Measurements from ENCODE around the gene NDE1.
"Not testable (repeated sequence)": the region's sequence is repeated elsewhere in the genome, so short reads cannot be mapped to it uniquely, and the experiment has no call there.

Gene NDE1

DNA sequence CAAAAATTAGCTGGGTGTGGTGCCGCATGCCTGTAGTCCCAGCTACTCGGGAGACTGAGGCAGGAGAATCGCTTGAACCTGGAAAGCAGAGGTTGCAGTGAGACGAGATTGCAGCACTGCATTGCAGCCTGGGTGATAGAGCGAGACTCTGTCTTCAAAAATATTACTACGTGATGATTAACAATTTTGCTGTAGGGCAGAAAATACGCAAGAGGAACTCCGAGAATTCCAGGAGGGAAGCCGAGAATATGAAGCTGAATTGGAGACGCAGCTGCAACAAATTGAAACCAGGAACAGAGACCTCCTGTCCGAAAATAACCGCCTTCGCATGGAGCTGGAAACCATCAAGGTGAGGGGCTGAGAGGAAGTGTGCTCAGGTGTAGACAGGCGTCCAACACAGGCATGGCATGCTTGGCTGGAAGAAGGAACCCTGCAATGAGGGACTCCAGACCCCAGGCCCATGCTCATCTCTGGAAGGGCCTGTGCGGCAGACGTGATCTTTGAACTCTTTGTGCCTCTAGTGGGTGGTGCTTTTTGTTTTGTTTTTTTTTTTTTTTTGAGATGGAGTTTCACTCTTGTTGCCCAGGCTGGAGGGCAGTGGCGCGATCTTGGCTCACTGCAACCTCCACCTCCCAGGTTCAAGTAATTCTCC is 17.2 kb downstream of the NDE1 start:
- no peak for TF ChIP-seq EZH2 (optimal IDR thresholded peaks at IDR 0.05; ENCODE audit: low read depth, low read length)
- TF ChIP-seq EZH2phosphoT487 (IDR thresholded peaks at IDR 0.05; ENCODE audit: low read length) = no peak
- no peak for TF ChIP-seq CTCF (IDR thresholded peaks at IDR 0.05; ENCODE audit: low read length)
- H3K27ac ChIP-seq (ENCODE audit: low read length) = no peak overlapping the region
- no peak overlapping the region for H2AFZ ChIP-seq (ENCODE audit: low read length)
- H3K9me2 ChIP-seq (replicated peaks; ENCODE audit: insufficient read depth, low read length) = no peaks in the 10 kb centered on the region
- DNase-seq = no peak
- no peaks in the 10 kb centered on the region for H3K27me3 ChIP-seq (replicated peaks; ENCODE audit: insufficient read depth, low read length)
- no peak overlapping the region for H3K4me2 ChIP-seq (ENCODE audit: low read depth, low read length)
- no peaks in the 10 kb centered on the region for H3K36me3 ChIP-seq (replicated peaks; ENCODE audit: insufficient read depth, low read length)
- no peaks in the 10 kb centered on the region for H3F3A ChIP-seq (ENCODE audit: insufficient read depth, low read length)
- no peaks in the 10 kb centered on the region for H4K20me1 ChIP-seq (ENCODE audit: insufficient read depth, low read length)
- H3K79me2 ChIP-seq (ENCODE audit: low read length) = peaks cover 65% of the 10 kb centered on the region
- H3K4me1 ChIP-seq (ENCODE audit: low read length) = no peaks in the 10 kb centered on the region
- no peak overlapping the region for H3K4me3 ChIP-seq (ENCODE audit: low read length)
- H3K9ac ChIP-seq (ENCODE audit: low read length) = no peak overlapping the region
- H3K9me3 ChIP-seq (replicated peaks; ENCODE audit: insufficient read depth, low read length) = no peaks in the 10 kb centered on the region

- DNase-seq = no peak
- H3K9me3 ChIP-seq (replicated peaks; ENCODE audit: insufficient read depth, low read length) = no peaks in the 10 kb centered on the region
- no peaks in the 10 kb centered on the region for H3F3A ChIP-seq (ENCODE audit: insufficient read depth, low read length)
- no peak overlapping the region for H3K9ac ChIP-seq (ENCODE audit: low read length)
- H3K4me3 ChIP-seq (ENCODE audit: low read length) = no peak overlapping the region
- peaks cover 65% of the 10 kb centered on the region for H3K79me2 ChIP-seq (ENCODE audit: low read length)
- H3K4me1 ChIP-seq (ENCODE audit: low read length) = no peaks in the 10 kb centered on the region
- no peaks in the 10 kb centered on the region for H3K27me3 ChIP-seq (replicated peaks; ENCODE audit: insufficient read depth, low read length)
- no peak overlapping the region for H3K4me2 ChIP-seq (ENCODE audit: low read depth, low read length)
- H4K20me1 ChIP-seq (ENCODE audit: insufficient read depth, low read length) = no peaks in the 10 kb centered on the region
- no peaks in the 10 kb centered on the region for H3K9me2 ChIP-seq (replicated peaks; ENCODE audit: insufficient read depth, low read length)
- no peak overlapping the region for H3K27ac ChIP-seq (ENCODE audit: low read length)
- H3K36me3 ChIP-seq (replicated peaks; ENCODE audit: insufficient read depth, low read length) = no peaks in the 10 kb centered on the region
- no peak for TF ChIP-seq EZH2phosphoT487 (IDR thresholded peaks at IDR 0.05; ENCODE audit: low read length)
- TF ChIP-seq EZH2 (optimal IDR thresholded peaks at IDR 0.05; ENCODE audit: low read depth, low read length) = no peak
- TF ChIP-seq CTCF (IDR thresholded peaks at IDR 0.05; ENCODE audit: low read length) = no peak
- H2AFZ ChIP-seq (ENCODE audit: low read length) = no peak overlapping the region
Measured at GRCh38 chr16:15671530-15672117, 21.6 kb downstream of the NDE1 start.

DNA sequence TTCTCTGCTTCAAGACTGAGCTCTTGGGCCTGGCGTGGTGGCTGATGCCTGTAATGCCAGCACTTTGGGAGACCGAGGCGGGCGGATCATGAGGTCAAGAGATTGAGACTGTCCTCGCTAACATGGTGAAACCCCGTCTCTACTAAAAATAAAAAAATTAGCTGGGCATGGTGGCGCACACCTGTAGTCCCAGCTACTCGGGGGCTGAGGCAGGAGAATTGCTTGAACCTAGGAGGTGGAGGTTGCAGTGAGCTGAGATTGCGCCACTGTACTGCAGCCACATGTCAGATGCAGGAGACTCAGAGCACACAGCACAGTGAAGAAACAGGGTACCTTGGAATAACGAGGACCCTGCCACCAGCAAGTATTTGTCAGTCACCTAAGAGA is 22.1 kb downstream of the NDE1 start:
- H3K4me1 ChIP-seq (ENCODE audit: low read length) = not testable (repeated sequence)

GRCh38 chr16:15672514-15673167 is 22.6 kb downstream of the NDE1 start:
- no peak overlapping the region for H3K4me3 ChIP-seq (ENCODE audit: low read length)
- peaks cover 65% of the 10 kb centered on the region for H3K79me2 ChIP-seq (ENCODE audit: low read length)
- no peaks in the 10 kb centered on the region for H4K20me1 ChIP-seq (ENCODE audit: insufficient read depth, low read length)
- no peaks in the 10 kb centered on the region for H3F3A ChIP-seq (ENCODE audit: insufficient read depth, low read length)
- no peaks in the 10 kb centered on the region for H3K9me2 ChIP-seq (replicated peaks; ENCODE audit: insufficient read depth, low read length)
- TF ChIP-seq EZH2phosphoT487 (IDR thresholded peaks at IDR 0.05; ENCODE audit: low read length) (no peak), CTCF (IDR thresholded peaks at IDR 0.05; ENCODE audit: low read length) (no peak), EZH2 (optimal IDR thresholded peaks at IDR 0.05; ENCODE audit: low read depth, low read length) (no peak)
- H3K36me3 ChIP-seq (replicated peaks; ENCODE audit: insufficient read depth, low read length) = no peaks in the 10 kb centered on the region
- DNase-seq = no peak
- no peaks in the 10 kb centered on the region for H3K27me3 ChIP-seq (replicated peaks; ENCODE audit: insufficient read depth, low read length)
- no peak overlapping the region for H3K27ac ChIP-seq (ENCODE audit: low read length)
- no peak overlapping the region for H2AFZ ChIP-seq (ENCODE audit: low read length)
- H3K9ac ChIP-seq (ENCODE audit: low read length) = no peak overlapping the region
- H3K9me3 ChIP-seq (replicated peaks; ENCODE audit: insufficient read depth, low read length) = no peaks in the 10 kb centered on the region
- no peak overlapping the region for H3K4me2 ChIP-seq (ENCODE audit: low read depth, low read length)
- H3K4me1 ChIP-seq (ENCODE audit: low read length) = no peaks in the 10 kb centered on the region

More for the DNA sequence above, 22.1 kb downstream of the NDE1 start:
- not testable (repeated sequence) for H3K4me3 ChIP-seq (ENCODE audit: low read length); H3K9me2 ChIP-seq (replicated peaks; ENCODE audit: insufficient read depth, low read length); H3K9me3 ChIP-seq (replicated peaks; ENCODE audit: insufficient read depth, low read length); DNase-seq; H3K4me2 ChIP-seq (ENCODE audit: low read depth, low read length); H3K9ac ChIP-seq (ENCODE audit: low read length); H3K27me3 ChIP-seq (replicated peaks; ENCODE audit: insufficient read depth, low read length); H3K36me3 ChIP-seq (replicated peaks; ENCODE audit: insufficient read depth, low read length); H4K20me1 ChIP-seq (ENCODE audit: insufficient read depth, low read length); H3F3A ChIP-seq (ENCODE audit: insufficient read depth, low read length); H2AFZ ChIP-seq (ENCODE audit: low read length); H3K27ac ChIP-seq (ENCODE audit: low read length)
- H3K79me2 ChIP-seq (ENCODE audit: low read length) = peaks cover 65% of the 10 kb centered on the region
